H1 (cell line): ENCODE data around the gene FLNA. TPM values are rescaled to one million over a fixed set of nuclear protein-coding genes. Genes with fewer than 3 reads are reported as not detected.

Experiments
- CTCF ChIA-PET: fragments of 300-600 bp; sonication (Branson Sonifier 250); formaldehyde crosslinking; loops from one replicate; lab custom pipeline; 2021; ENCODE audit not compliant: partially characterized antibody; lab: Charles Lee
- POLR2A ChIA-PET: fragments of 300-600 bp; sonication (Branson Sonifier 250); formaldehyde crosslinking; loops from one replicate; lab custom pipeline; 2021; ENCODE audit warnings: inconsistent platforms; ENCODE audit not compliant: partially characterized antibody; lab: Charles Lee
- DNase-seq, 2 experiments: peaks; one replicate each; pipeline versions ENCODE4 v3.0.0 to v3.0.0-alpha.2; 2010 to 2022; ENCODE audit warnings: low spot score in 2 of 2, low read depth in 1 of 2, mixed read lengths in 1 of 2
- FAIRE-seq: peaks from 2 replicates; lab custom pipeline; 2011; peaks lifted over from hg19 to GRCh38; lab: Jason Lieb, UNC
- H2AFZ ChIP-seq: 2 replicates; pipeline ENCODE4 v1.8.1; 2012; ENCODE audit warnings: low read length, inconsistent platforms
- H2AK5ac ChIP-seq: 2 replicates; pipeline ENCODE4 v1.6.1; 2013; ENCODE audit warnings: low read depth, low read length
- H2BK120ac ChIP-seq: replicated peaks from 2 replicates; pipeline ENCODE3; 2013; ENCODE audit warnings: low read depth, low read length, inconsistent platforms
- H2BK12ac ChIP-seq: 2 replicates; pipeline ENCODE4 v1.6.1; 2013; ENCODE audit warnings: low read depth, low read length
- H2BK15ac ChIP-seq: 2 replicates; pipeline ENCODE4 v1.6.1; 2013; ENCODE audit warnings: low read length
- H2BK20ac ChIP-seq: 2 replicates; pipeline ENCODE4 v1.6.1; 2013; ENCODE audit warnings: low read length
- H2BK5ac ChIP-seq: 2 replicates; pipeline ENCODE4 v1.6.1; 2013; ENCODE audit warnings: low read depth, low read length
- H3K14ac ChIP-seq: 2 replicates; pipeline ENCODE4 v1.6.1; 2013; ENCODE audit warnings: inconsistent platforms; ENCODE audit not compliant: insufficient read length
- H3K18ac ChIP-seq: 2 replicates; pipeline ENCODE4 v1.6.1; 2013; ENCODE audit warnings: low read length; ENCODE audit errors: extremely low read depth
- H3K23ac ChIP-seq: 2 replicates; pipeline ENCODE4 v1.6.1; 2013; ENCODE audit warnings: inconsistent platforms; ENCODE audit not compliant: insufficient read length
- H3K23me2 ChIP-seq: 2 replicates; pipeline ENCODE4 v1.6.1; 2013; ENCODE audit warnings: low read depth, low read length
- H3K27ac ChIP-seq: 2 replicates; pipeline ENCODE4 v1.6.1; 2011; ENCODE audit warnings: low read depth, low read length, inconsistent platforms
- H3K27me3 ChIP-seq, 4 experiments: replicated peaks in 1 of 4; 1 replicate in 1 of 4; 2 replicates in 3 of 4; pipeline versions ENCODE4 v1.6.1 to v1.8.1; 2011 to 2013; ENCODE audit warnings: low read length in 3 of 4, mild to moderate bottlenecking in 3 of 4, inconsistent platforms in 2 of 4, mixed read lengths in 2 of 4, moderate library complexity in 1 of 4; ENCODE audit not compliant: control insufficient read depth in 3 of 4, insufficient read depth in 3 of 4; ENCODE audit errors: extremely low read depth in 1 of 4
- H3K36me3 ChIP-seq, 4 experiments: 2 replicates each; pipeline versions ENCODE4 v1.6.1 to v1.8.1; 2011 to 2013; ENCODE audit warnings: mild to moderate bottlenecking in 4 of 4, low read length in 3 of 4, moderate library complexity in 2 of 4, control low read depth in 1 of 4, inconsistent platforms in 1 of 4; ENCODE audit not compliant: insufficient read depth in 4 of 4, control insufficient read depth in 2 of 4
- H3K4ac ChIP-seq: replicated peaks from 2 replicates; pipeline ENCODE3; 2013; ENCODE audit warnings: low read length, low read depth, mixed read lengths, inconsistent platforms; ENCODE audit not compliant: insufficient read length
- H3K4me1 ChIP-seq, 4 experiments: replicated peaks in 1 of 4; 1 replicate in 1 of 4; 2 replicates in 3 of 4; pipeline versions ENCODE4 v1.6.1 to v1.8.1; 2011 to 2013; ENCODE audit warnings: low read length in 3 of 4, inconsistent platforms in 2 of 4, mixed read lengths in 1 of 4; ENCODE audit not compliant: insufficient read depth in 4 of 4, control insufficient read depth in 3 of 4
- H3K4me2 ChIP-seq, 2 experiments: 2 replicates each; pipeline versions ENCODE4 v1.6.1 to v1.8.1; 2011 to 2013; ENCODE audit warnings: low read depth in 2 of 2, low read length in 2 of 2, control low read depth in 1 of 2, inconsistent platforms in 1 of 2, mild to moderate bottlenecking in 1 of 2; ENCODE audit not compliant: insufficient read depth in 1 of 2
- H3K4me3 ChIP-seq, 4 experiments: fragments of 200-600, 300-600 bp in 1 of 4; sonication (generic), shearing (Covaris generic), sonication (Bioruptor Twin) in 1 of 4; 2 replicates each; pipeline versions ENCODE4 v1.5.1 to v1.8.1; 2011 to 2016; ENCODE audit warnings: low read length in 4 of 4, low read depth in 3 of 4, control low read depth in 2 of 4, inconsistent platforms in 2 of 4, mild to moderate bottlenecking in 2 of 4, mixed read lengths in 1 of 4, moderate library complexity in 1 of 4; ENCODE audit not compliant: insufficient read depth in 2 of 4; ENCODE audit errors: extremely low read depth in 1 of 4
- H3K56ac ChIP-seq: replicated peaks from 2 replicates; pipeline ENCODE3; 2013; ENCODE audit warnings: low read depth, mild to moderate bottlenecking, mixed read lengths, low read length, inconsistent platforms; ENCODE audit not compliant: insufficient read length
- H3K79me1 ChIP-seq: 2 replicates; pipeline ENCODE4 v1.6.1; 2013; ENCODE audit warnings: low read depth, low read length, control low read depth
- H3K79me2 ChIP-seq, 2 experiments: 2 replicates each; pipeline versions ENCODE4 v1.6.1 to v1.8.1; 2012 to 2013; ENCODE audit warnings: low read length in 2 of 2, mild to moderate bottlenecking in 2 of 2, inconsistent platforms in 1 of 2; ENCODE audit not compliant: insufficient read depth in 2 of 2, control insufficient read depth in 1 of 2
- H3K9ac ChIP-seq, 4 experiments: replicated peaks in 1 of 4; 1 replicate in 1 of 4; 2 replicates in 3 of 4; pipeline versions ENCODE4 v1.6.1 to v1.8.1; 2011 to 2013; ENCODE audit warnings: low read depth in 3 of 4, low read length in 3 of 4, control low read depth in 2 of 4, mild to moderate bottlenecking in 2 of 4, moderate library complexity in 2 of 4, inconsistent platforms in 1 of 4; ENCODE audit errors: extremely low read depth in 1 of 4
- H3K9me3 ChIP-seq, 2 experiments: 2 replicates each; pipeline versions ENCODE4 v1.6.1 to v1.8.1; 2012 to 2013; ENCODE audit warnings: mild to moderate bottlenecking in 2 of 2, moderate library complexity in 2 of 2, control low read depth in 1 of 2, inconsistent platforms in 1 of 2, low read depth in 1 of 2, low read length in 1 of 2, mixed read lengths in 1 of 2; ENCODE audit not compliant: insufficient read depth in 2 of 2
- H4K20me1 ChIP-seq, 2 experiments: replicated peaks in 1 of 2; 2 replicates each; pipeline versions ENCODE3 to v1.8.1; 2011 to 2013; ENCODE audit warnings: inconsistent platforms in 2 of 2, low read length in 2 of 2, mild to moderate bottlenecking in 1 of 2; ENCODE audit not compliant: insufficient read depth in 2 of 2, control insufficient read depth in 1 of 2
- H4K5ac ChIP-seq: 2 replicates; pipeline ENCODE4 v1.6.1; 2013; ENCODE audit warnings: low read length, low read depth, mixed read lengths, inconsistent platforms; ENCODE audit not compliant: insufficient read length
- H4K8ac ChIP-seq: 2 replicates; pipeline ENCODE4 v1.8.0; 2013; ENCODE audit warnings: mild to moderate bottlenecking, moderate library complexity, low read length, inconsistent platforms; ENCODE audit not compliant: insufficient read depth; ENCODE audit errors: extremely low read depth
- H4K91ac ChIP-seq: replicated peaks from 2 replicates; pipeline ENCODE3; 2013; ENCODE audit warnings: low read length, mixed read lengths, inconsistent platforms; ENCODE audit not compliant: insufficient read length
- ASH2L ChIP-seq: fragments of 200-600, 300-600 bp; sonication (generic); IDR thresholded peaks from one replicate; pipeline ENCODE4 v1.7.1; 2017; ENCODE audit warnings: low read length
- GABPA ChIP-seq: IDR thresholded peaks from 2 replicates; pipeline ENCODE4 v1.6.1; 2011; ENCODE audit warnings: mild to moderate bottlenecking, low read length, moderate library complexity, borderline replicate concordance; ENCODE audit not compliant: insufficient read depth
- KDM1A ChIP-seq: fragments of 200-600, 300-600 bp; sonication (generic); IDR thresholded peaks from 2 replicates; pipeline ENCODE4 v1.7.1; 2016; ENCODE audit warnings: mild to moderate bottlenecking, low read length, borderline replicate concordance
- MAFK ChIP-seq: IDR thresholded peaks from 2 replicates; pipeline ENCODE4 v1.6.1; 2012; ENCODE audit warnings: low read depth, mild to moderate bottlenecking, improper control_type of control experiment, low read length
- NANOG ChIP-seq: IDR thresholded peaks from 2 replicates; pipeline ENCODE4 v1.6.1; 2011; ENCODE audit warnings: low read length, low read depth, mild to moderate bottlenecking, inconsistent platforms; ENCODE audit not compliant: insufficient read depth, poor library complexity, severe bottlenecking
- POLR2A ChIP-seq, 2 experiments: IDR thresholded peaks; 1 replicate in 1 of 2; 2 replicates in 1 of 2; pipeline ENCODE4 v1.6.1; 2011; ENCODE audit warnings: low read depth in 2 of 2, low read length in 2 of 2, mild to moderate bottlenecking in 2 of 2; ENCODE audit errors: control extremely low read depth in 1 of 2
- POLR2AphosphoS5 ChIP-seq: IDR thresholded peaks from 2 replicates; pipeline ENCODE4 v1.6.1; 2011; ENCODE audit warnings: low read depth, low read length
- RNF2 ChIP-seq: fragments of 200-900, 300-1000 bp; sonication (generic); IDR thresholded peaks from 2 replicates; pipeline ENCODE4 v1.7.1; 2016; ENCODE audit warnings: borderline replicate concordance, low read depth, mild to moderate bottlenecking, antibody characterized with exemption, low read length; ENCODE audit not compliant: poor library complexity, severe bottlenecking; ENCODE audit errors: missing control alignments
- SAP30 ChIP-seq: fragments of 300-600 bp; sonication (generic); IDR thresholded peaks from 2 replicates; pipeline ENCODE4 v1.7.1; 2012; ENCODE audit warnings: low read length, moderate library complexity, mild to moderate bottlenecking, inconsistent platforms; ENCODE audit not compliant: insufficient read depth, insufficient replicate concordance
- SIN3A ChIP-seq, 2 experiments: IDR thresholded peaks in 1 of 2; conservative IDR thresholded peaks in 1 of 2; 2 replicates each; pipeline ENCODE4 v1.6.1; 2011 to 2012; ENCODE audit warnings: low read length in 2 of 2, improper control_type of control experiment in 1 of 2, low read depth in 1 of 2, mild to moderate bottlenecking in 1 of 2
- SP4 ChIP-seq: IDR thresholded peaks from 2 replicates; pipeline ENCODE4 v1.6.1; 2012; ENCODE audit warnings: low read length, inconsistent platforms
- TBP ChIP-seq: IDR thresholded peaks from 2 replicates; pipeline ENCODE4 v1.6.1; 2011; ENCODE audit warnings: low read depth, low read length, improper control_type of control experiment
- WGBS, 2 experiments: shearing (Covaris generic) in 1 of 2; methylation state at CpG; one replicate each; pipeline versions ENCODE4 v1.1.6 to v1.1.7; 2013 to 2015; ENCODE audit warnings: low lambda C conversion rate in 2 of 2, mixed read lengths in 2 of 2, inconsistent platforms in 1 of 2, low coverage in 1 of 2, missing lambda C conversion rate in 1 of 2; ENCODE audit not compliant: insufficient replicate concordance in 2 of 2, insufficient coverage in 1 of 2, insufficient read length in 1 of 2; ENCODE audit errors: extremely low coverage in 1 of 2, missing lambda C conversion rate in 1 of 2; 5-methylcytosine and 5-hydroxymethylcytosine counted together
- polyA plus RNA-seq, 7 experiments: library from polyadenylated mRNA; depleted of rRNA in 3 of 7; stranded (reverse) in 5 of 7; unstranded in 2 of 7; fragments of >200 nt in 5 of 7; fragments of 200-250 nt in 2 of 7; gene quantifications; 1 replicate in 5 of 7; 2 replicates in 1 of 7; 4 replicates in 1 of 7; pipeline versions ENCODE4 v1.2.1 to v1.2.3, GENCODE V29; 2011 to 2013; ENCODE audit warnings: missing spikeins in 2 of 7, mixed read lengths in 2 of 7
- total RNA-seq: library from RNA; stranded (reverse); fragmentation: NEBNext Ultra II Directional; extraction: Animal tissue kit (Norgen Biotek cat#: 25700); gene quantifications from 2 replicates; pipeline ENCODE4 v1.2.1, GENCODE V29; 2021
- TF ChIP-seq, protein P1 (sequence below): IDR thresholded peaks from 2 replicates; pipeline ENCODE4 v1.6.1; 2011; ENCODE audit warnings: low read depth, mild to moderate bottlenecking, low read length; ENCODE audit not compliant: insufficient read depth

The FLNA gene
- total and polyA plus RNA-seq, 2 of the 8 experiments (the other 6 are each of a cell fraction or from before 2014, with no cell fraction given): 315 to 925 TPM

GRCh38 chrX:154412468-154412867 is 38.0 kb upstream of the FLNA start:
- no peak overlapping the region for H4K8ac ChIP-seq
- 0 out of 2 replicates have a peak overlapping the region, but pooled peaks have one; percentile 62 for H2AFZ ChIP-seq
- no peaks in the 10 kb centered on the region for H3K79me1 ChIP-seq
- no peak overlapping the region for H4K91ac ChIP-seq
- ChIA-PET CTCF (interaction anchor here (1.1 kb wide), 1 partner anchor 28 kb away, joined by 4 read pairs; no protein-coding TSS in a partner anchor), POLR2A (interaction anchor here (0.7 to 6.4 kb wide), 5 partner anchors 9 to 45 kb away, joined by 3 to 124 read pairs (median 4); partner anchors contain the start of gene RPL10)
- peaks cover 0 to 5% (median 0%) of the 10 kb centered on the region in 4 experiments; a peak in 1 of 8 replicates for H3K36me3 ChIP-seq
- H3K14ac ChIP-seq: no peak overlapping the region
- H3K23ac ChIP-seq: no peak overlapping the region
- 0% methylated on average over 1 of the region's 4 CpGs; no CpG with 5 or more reads in 1 of the 2 experiments for WGBS, 2 experiments
- peak overlapping the region; percentile 44 to 65 for H3K4me2 ChIP-seq
- H3K27me3 ChIP-seq: no peaks in the 10 kb centered on the region
- H3K18ac ChIP-seq: no peak overlapping the region
- no peaks in the 10 kb centered on the region for H3K79me2 ChIP-seq
- H3K56ac ChIP-seq: no peak overlapping the region
- H3K4me1 ChIP-seq: peaks cover 2 to 11% (median 3%) of the 10 kb centered on the region in 4 experiments; a peak in 4 of 7 replicates
- no peak for FAIRE-seq
- H3K4ac ChIP-seq: no peak overlapping the region
- H2BK15ac ChIP-seq: no peak overlapping the region
- no peak overlapping the region for H2BK120ac ChIP-seq
- no peak overlapping the region for H2BK12ac ChIP-seq
- no peaks in the 10 kb centered on the region for H3K9me3 ChIP-seq
- DNase-seq: no peak
- H4K20me1 ChIP-seq: no peaks in the 10 kb centered on the region
- no peak overlapping the region for H2AK5ac ChIP-seq
- no peak overlapping the region for H2BK20ac ChIP-seq
- no peak overlapping the region for H3K9ac ChIP-seq
- no peak overlapping the region for H2BK5ac ChIP-seq
- peak overlapping the region; percentile 47 to 69 (median 62); a peak in 7 of 8 replicates for H3K4me3 ChIP-seq
- no peaks in the 10 kb centered on the region for H3K23me2 ChIP-seq
- no peak overlapping the region for H3K27ac ChIP-seq
- no peak overlapping the region for H4K5ac ChIP-seq
- TF ChIP-seq NANOG (no peak), POLR2A (IDR thresholded peaks at IDR 0.05; ENCODE audit: control extremely low read depth in 1 of 2, low read depth in 2 of 2, low read length in 2 of 2) (no peak), SIN3A (conservative IDR thresholded peaks at IDR 0.05 in 1 of 2, IDR thresholded peaks at IDR 0.05 in 1 of 2; ENCODE audit: low read depth in 1 of 2, low read length in 2 of 2) (no peak), SAP30 (no peak), POLR2AphosphoS5 (no peak), MAFK (no peak), GABPA (no peak), ASH2L (no peak), SP4 (no peak), RNF2 (no peak), KDM1A (no peak), TBP (no peak)
- TF ChIP-seq, protein P1, sequence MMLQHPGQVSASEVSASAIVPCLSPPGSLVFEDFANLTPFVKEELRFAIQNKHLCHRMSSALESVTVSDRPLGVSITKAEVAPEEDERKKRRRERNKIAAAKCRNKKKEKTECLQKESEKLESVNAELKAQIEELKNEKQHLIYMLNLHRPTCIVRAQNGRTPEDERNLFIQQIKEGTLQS: no peak
